GM12878 (cell line): ENCODE results near the gene SOS1. TPM values are rescaled to one million over a fixed set of nuclear protein-coding genes. Genes with fewer than 3 reads are reported as not detected.

Experiments used
- EGR1 ChIP-seq, 2 experiments: IDR thresholded peaks; 1 replicate in 1 of 2; 2 replicates in 1 of 2; pipeline ENCODE4 v1.6.1; 2011 to 2012; ENCODE audit warnings: low read depth in 2 of 2, low read length in 2 of 2, borderline replicate concordance in 1 of 2, mild to moderate bottlenecking in 1 of 2, moderate library complexity in 1 of 2
- ETV6 ChIP-seq, 2 experiments: fragments of 450-650 bp in 1 of 2; IDR thresholded peaks in 1 of 2; conservative IDR thresholded peaks in 1 of 2; 2 replicates each; pipeline ENCODE4 v1.6.1; 2014; ENCODE audit warnings: antibody characterized with exemption in 1 of 2, borderline replicate concordance in 1 of 2, low read depth in 1 of 2, mild to moderate bottlenecking in 1 of 2, moderate library complexity in 1 of 2
- EZH2 ChIP-seq: IDR thresholded peaks from 2 replicates; pipeline ENCODE4 v1.6.1; 2012; ENCODE audit warnings: low read depth, mild to moderate bottlenecking, control low read depth, inconsistent platforms, low read length, borderline replicate concordance; ENCODE audit not compliant: control insufficient read depth
- IRF4 ChIP-seq: IDR thresholded peaks from 2 replicates; pipeline ENCODE4 v1.6.1; 2011; ENCODE audit warnings: low read depth, low read length
- JUNB ChIP-seq: IDR thresholded peaks from 2 replicates; pipeline ENCODE4 v1.6.1; 2016; ENCODE audit warnings: antibody characterized with exemption, mild to moderate bottlenecking
- MTA2 ChIP-seq: fragments of 450-650 bp; IDR thresholded peaks from 2 replicates; pipeline ENCODE4 v1.6.1; 2016; ENCODE audit warnings: low read depth, mild to moderate bottlenecking, moderate library complexity
- MTA3 ChIP-seq: IDR thresholded peaks from 2 replicates; pipeline ENCODE4 v1.6.1; 2012; ENCODE audit warnings: low read length, inconsistent platforms, borderline replicate concordance
- PAX5 ChIP-seq: IDR thresholded peaks from 2 replicates; pipeline ENCODE4 v1.6.1; 2011; ENCODE audit warnings: low read depth, low read length, borderline replicate concordance
- PML ChIP-seq: IDR thresholded peaks from 2 replicates; pipeline ENCODE4 v1.6.1; 2012; ENCODE audit warnings: low read length, inconsistent platforms
- RB1 ChIP-seq: fragments of 450-650 bp; formaldehyde crosslinking; IDR thresholded peaks from 2 replicates; pipeline ENCODE4 v1.6.1; 2017; ENCODE audit warnings: mild to moderate bottlenecking, borderline replicate concordance
- REST ChIP-seq: IDR thresholded peaks from 2 replicates; pipeline ENCODE4 v1.6.1; 2012; ENCODE audit warnings: mild to moderate bottlenecking, low read depth, low read length
- SKIL ChIP-seq: fragments of 450-650 bp; IDR thresholded peaks from 2 replicates; pipeline ENCODE4 v1.6.1; 2017; ENCODE audit warnings: mild to moderate bottlenecking, low read depth, inconsistent platforms; ENCODE audit not compliant: poor library complexity, severe bottlenecking
- SMAD5 ChIP-seq: IDR thresholded peaks from 2 replicates; pipeline ENCODE4 v1.6.1; 2016; ENCODE audit warnings: antibody characterized with exemption, low read depth
- TCF3 ChIP-seq: IDR thresholded peaks from 2 replicates; pipeline ENCODE4 v1.6.1; 2012; ENCODE audit warnings: low read depth, mild to moderate bottlenecking, low read length, borderline replicate concordance; ENCODE audit not compliant: insufficient read depth
- ZBTB33 ChIP-seq: fragments of 450-650 bp; IDR thresholded peaks from 2 replicates; pipeline ENCODE4 v1.6.1; 2017; ENCODE audit warnings: mild to moderate bottlenecking
- ZNF207 ChIP-seq: fragments of 450-650 bp; IDR thresholded peaks from 2 replicates; pipeline ENCODE4 v1.6.1; 2014; ENCODE audit warnings: antibody characterized with exemption, mild to moderate bottlenecking, borderline replicate concordance
- ZNF687 ChIP-seq: fragments of 450-650 bp; IDR thresholded peaks from 2 replicates; pipeline ENCODE4 v1.6.1; 2017; ENCODE audit warnings: mild to moderate bottlenecking, moderate library complexity
- polyA plus RNA-seq, 11 experiments: library from polyadenylated mRNA; depleted of rRNA in 4 of 11; unstranded in 6 of 11; stranded (reverse) in 5 of 11; fragments of >200 nt; fragmentation: Nextera tagmentation in 4 of 11; fragmentation: Illumina TruSeq in 1 of 11; extraction: Ambion mirVana in 4 of 11; extraction: Trizol in 1 of 11; gene quantifications; 1 replicate in 1 of 11; 2 replicates in 10 of 11; pipeline versions ENCODE4 v1.2.1 to v1.2.3, GENCODE V29; 2011 to 2016; ENCODE audit warnings: inconsistent platforms in 2 of 11, missing spikeins in 2 of 11, low read depth in 1 of 11
- total RNA-seq, 4 experiments: library from RNA; depleted of rRNA in 3 of 4; stranded (reverse); fragments of >200 nt in 3 of 4; fragmentation: Illumina TruSeq in 1 of 4; extraction: Trizol in 1 of 4; gene quantifications; 2 replicates each; pipeline versions ENCODE4 v1.2.1 to v1.2.3, GENCODE V29; 2013 to 2021

SOS1 gene
- total and polyA plus RNA-seq, 10 of the 15 experiments (the other 5 are each of a cell fraction or from before 2014, with no cell fraction given): 2.1 to 24.1 (median 8.5) TPM

GRCh38 chr2:39124000-39124745 is 3.3 kb upstream of the SOS1 start (continued):
- TF ChIP-seq SKIL (no peak), PML (peak; percentile 89), IRF4 (no peak), EZH2 (no peak), JUNB (no peak), ZBTB33 (no peak), MTA2 (no peak), ZNF207 (no peak; the same call in 1 of the 2 replicates), ZNF687 (peak; percentile 71; the same call in 1 of the 2 replicates), RB1 (no peak), TCF3 (peak; percentile 76; the same call in 1 of the 2 replicates), MTA3 (no peak; the same call in 1 of the 2 replicates), EGR1 (IDR thresholded peaks at IDR 0.05; ENCODE audit: borderline replicate concordance in 1 of 2, low read depth in 2 of 2, low read length in 2 of 2) (peak; percentile 87 to 99), ETV6 (conservative IDR thresholded peaks at IDR 0.05 in 1 of 2, IDR thresholded peaks at IDR 0.05 in 1 of 2; ENCODE audit: borderline replicate concordance in 1 of 2, low read depth in 1 of 2) (no peak), PAX5 (peak; percentile 59; the same call in 1 of the 2 replicates), SMAD5 (peak; percentile 74), REST (0 out of 2 replicates have a peak, but pooled peaks have one; percentile 29)
